DMS153 treated with DMSO at 0.1 percent for 48 hours (cell line): ENCODE measurements around the gene NRXN3.
"Not testable (repeated sequence)": the region's sequence is repeated elsewhere in the genome, so short reads cannot be mapped to it uniquely, and the experiment has no call there.

Experiments
- DNase-seq: peaks from one replicate; lab custom pipeline; 2025; ENCODE audit not compliant: unreplicated experiment; lab: John Stamatoyannopoulos, UW

NRXN3 gene

GRCh38 chr14:78982551-78982950 lies 812.4 kb downstream of the NRXN3 start:
- no peak for DNase-seq

- DNase-seq, result no peak
These were observed 813.0 kb downstream of the NRXN3 start for GRCh38 chr14:78983126-78983525.

- no peak for DNase-seq
These were observed 815.7 kb downstream of the NRXN3 start for GRCh38 chr14:78985668-78986381.

GRCh38 chr14:78986989-78987388 lies 816.8 kb downstream of the NRXN3 start:
- no peak for DNase-seq

GRCh38 chr14:78989221-78989620 lies 819.0 kb downstream of the NRXN3 start:
- DNase-seq, result no peak

- no peak for DNase-seq
These were observed 822.7 kb downstream of the NRXN3 start for GRCh38 chr14:78992867-78993266.

GRCh38 chr14:78997811-78998210 lies 827.6 kb downstream of the NRXN3 start:
- peak; percentile 17 for DNase-seq

- DNase-seq, result no peak
These were observed 839.1 kb downstream of the NRXN3 start for GRCh38 chr14:79009286-79009685.

- peak; percentile 53 for DNase-seq
These were observed 841.1 kb downstream of the NRXN3 start for GRCh38 chr14:79011091-79011919.

GRCh38 chr14:79011920-79012204 lies 841.7 kb downstream of the NRXN3 start:
- no peak for DNase-seq

- no peak for DNase-seq
These were observed 846.8 kb downstream of the NRXN3 start for GRCh38 chr14:79016828-79017505.

- no peak for DNase-seq
These were observed 847.4 kb downstream of the NRXN3 start for GRCh38 chr14:79017561-79017960.

GRCh38 chr14:79018836-79019235 lies 848.7 kb downstream of the NRXN3 start:
- no peak for DNase-seq

- not testable (repeated sequence) for DNase-seq
These were observed 849.7 kb downstream of the NRXN3 start for GRCh38 chr14:79019898-79020297.

GRCh38 chr14:79021766-79022165 lies 851.6 kb downstream of the NRXN3 start:
- DNase-seq, result no peak

- no peak for DNase-seq
These were observed 857.0 kb downstream of the NRXN3 start for GRCh38 chr14:79027138-79027537.

- no peak for DNase-seq
These were observed 858.1 kb downstream of the NRXN3 start for GRCh38 chr14:79028281-79028680.

- DNase-seq, result no peak
These were observed 866.3 kb downstream of the NRXN3 start for GRCh38 chr14:79036441-79036840.

- no peak for DNase-seq
These were observed 866.9 kb downstream of the NRXN3 start for GRCh38 chr14:79037106-79037505.

- DNase-seq, result no peak
These were observed 867.4 kb downstream of the NRXN3 start for GRCh38 chr14:79037593-79037992.

GRCh38 chr14:79040790-79041189 lies 870.6 kb downstream of the NRXN3 start:
- no peak for DNase-seq
